Endothelial cell of umbilical vein (primary cell): ENCODE measurements around the gene CXCL3.

Experiments
- EZH2 ChIP-seq: IDR thresholded peaks from 2 replicates; pipeline ENCODE4 v1.6.1; 2012; ENCODE audit warnings: borderline replicate concordance, low read depth, mild to moderate bottlenecking, moderate library complexity, low read length, inconsistent platforms; ENCODE audit not compliant: severe bottlenecking
- POLR2AphosphoS5 ChIP-seq: IDR thresholded peaks from 2 replicates; pipeline ENCODE4 v1.6.1; 2012; ENCODE audit warnings: low read depth, mild to moderate bottlenecking, control low read depth, low read length, moderate library complexity; ENCODE audit not compliant: insufficient read depth
- TF ChIP-seq, protein P1 (sequence below), 2 donors: IDR thresholded peaks; 1 replicate in 1 of 2; 2 replicates in 1 of 2; pipeline ENCODE4 v1.5.1; 2011; ENCODE audit warnings: low read length in 2 of 2, mild to moderate bottlenecking in 2 of 2, moderate library complexity in 2 of 2, control low read depth in 1 of 2, inconsistent platforms in 1 of 2, low read depth in 1 of 2; ENCODE audit not compliant: insufficient read depth in 1 of 2; ENCODE audit errors: extremely low read depth in 1 of 2

DNA sequence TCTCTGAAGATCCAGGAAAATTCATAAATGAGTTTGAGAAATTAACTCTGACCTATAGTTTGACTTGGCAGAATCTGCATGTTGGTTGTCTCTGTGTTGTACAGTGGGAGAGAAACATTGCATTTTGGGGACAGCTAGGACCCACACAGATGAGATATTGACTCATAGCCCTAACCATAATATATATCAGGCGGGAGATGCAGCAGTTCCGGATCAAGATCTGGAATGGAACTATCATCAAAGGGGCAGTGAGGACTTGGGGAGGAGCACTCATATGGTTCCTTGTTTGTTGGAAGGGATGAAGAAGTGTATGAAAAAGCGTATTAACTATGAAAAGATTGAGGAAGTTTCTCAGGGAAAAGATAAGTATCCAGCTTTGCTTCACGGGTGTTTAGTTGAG is 46.5 kb upstream of the CXCL3 start:
- TF ChIP-seq, protein P1, sequence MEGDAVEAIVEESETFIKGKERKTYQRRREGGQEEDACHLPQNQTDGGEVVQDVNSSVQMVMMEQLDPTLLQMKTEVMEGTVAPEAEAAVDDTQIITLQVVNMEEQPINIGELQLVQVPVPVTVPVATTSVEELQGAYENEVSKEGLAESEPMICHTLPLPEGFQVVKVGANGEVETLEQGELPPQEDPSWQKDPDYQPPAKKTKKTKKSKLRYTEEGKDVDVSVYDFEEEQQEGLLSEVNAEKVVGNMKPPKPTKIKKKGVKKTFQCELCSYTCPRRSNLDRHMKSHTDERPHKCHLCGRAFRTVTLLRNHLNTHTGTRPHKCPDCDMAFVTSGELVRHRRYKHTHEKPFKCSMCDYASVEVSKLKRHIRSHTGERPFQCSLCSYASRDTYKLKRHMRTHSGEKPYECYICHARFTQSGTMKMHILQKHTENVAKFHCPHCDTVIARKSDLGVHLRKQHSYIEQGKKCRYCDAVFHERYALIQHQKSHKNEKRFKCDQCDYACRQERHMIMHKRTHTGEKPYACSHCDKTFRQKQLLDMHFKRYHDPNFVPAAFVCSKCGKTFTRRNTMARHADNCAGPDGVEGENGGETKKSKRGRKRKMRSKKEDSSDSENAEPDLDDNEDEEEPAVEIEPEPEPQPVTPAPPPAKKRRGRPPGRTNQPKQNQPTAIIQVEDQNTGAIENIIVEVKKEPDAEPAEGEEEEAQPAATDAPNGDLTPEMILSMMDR (IDR thresholded peaks at IDR 0.05; ENCODE audit: extremely low read depth in 1 of 2, insufficient read depth in 1 of 2, low read depth in 1 of 2, low read length in 2 of 2) = no peak
- no peak for TF ChIP-seq POLR2AphosphoS5
- no peak for TF ChIP-seq EZH2
